Psoas muscle (tissue), 8 donors: ENCODE measurements around the gene STIMATE. TPM values are rescaled to one million over a fixed set of nuclear protein-coding genes. Genes with fewer than 3 reads are reported as not detected.

ENCODE experiments used
- ATAC-seq, 4 donors: fragments of 200-7000 bp; cut with Tn5 transposase; one replicate each; pipeline ENCODE4 v1.9.1; 2020; ENCODE audit warnings: moderate library complexity in 3 of 4, mild to moderate bottlenecking in 2 of 4
- DNase-seq, 2 donors: peaks; one replicate each; pipeline ENCODE4 v3.0.0-alpha.2; 2020
- H3K27ac ChIP-seq: fragments of 200-600 bp; one replicate; pipeline ENCODE4 v1.8.0; 2022
- H3K27me3 ChIP-seq, 3 donors: fragments of 200-600 bp in 1 of 3; one replicate each; pipeline versions ENCODE4 v1.6.1 to v1.8.0; 2013 to 2022; ENCODE audit warnings: low read length in 2 of 3, mild to moderate bottlenecking in 2 of 3, moderate library complexity in 1 of 3; ENCODE audit not compliant: insufficient read depth in 3 of 3
- H3K36me3 ChIP-seq, 2 donors: fragments of 200-600 bp in 1 of 2; one replicate each; pipeline versions ENCODE4 v1.6.1 to v1.8.0; 2013 to 2022; ENCODE audit warnings: low read depth in 1 of 2, mild to moderate bottlenecking in 1 of 2, moderate library complexity in 1 of 2; ENCODE audit not compliant: insufficient read depth in 1 of 2
- H3K4me1 ChIP-seq: fragments of 200-600 bp; one replicate; pipeline ENCODE4 v1.8.0; 2022
- H3K4me3 ChIP-seq: fragments of 200-600 bp; one replicate; pipeline ENCODE4 v1.8.0; 2022; ENCODE audit warnings: mild to moderate bottlenecking
- H3K9me3 ChIP-seq: fragments of 200-600 bp; one replicate; pipeline ENCODE4 v1.8.0; 2022
- WGBS, 3 donors: extraction: QIAGEN DNeasy Blood & Tissue Kit; methylation state at CpG; one replicate each; pipeline versions ENCODE4 v1.1.6 to v1.1.7; 2013; 5-methylcytosine and 5-hydroxymethylcytosine counted together
- intact Hi-C, 2 donors: fragments of 100-400 bp; cut with DNase I; formaldehyde crosslinking; loops; one replicate each; pipeline versions ENCODE4 v1.11.0 to v1.14.2; 2022
- polyA plus RNA-seq, 3 donors: library from polyadenylated mRNA; stranded (reverse); fragments of 200-250 nt; gene quantifications; one replicate each; pipeline ENCODE4 v1.2.3, GENCODE V29; 2013
- total RNA-seq, 4 donors: library from RNA; stranded (reverse); fragmentation: NEBNext Ultra II Directional in 2 of 4; extraction: Animal tissue kit (Norgen Biotek cat#: 25700) in 2 of 4; gene quantifications; one replicate each; pipeline versions ENCODE4 v1.2.1 to v1.2.4, GENCODE V29; 2021 to 2023
- TF ChIP-seq, protein P1 (sequence below): fragments of 200-600 bp; IDR thresholded peaks from one replicate; pipeline ENCODE4 v1.8.0; 2022; ENCODE audit warnings: antibody characterized with exemption
- donor health status: healthy with polysubstance abuse.
- donor health status: DM: no; HTN: no; CAD: no; lungs with moderate emphysema.
- donor health status: Bipolar disorder and iron deficiency.
- donor health status: healthy.
- donor health status: DM: yes; HTN: yes; CAD: no.
- donor health status: DM: no; HTN: no; CAD: no.
- donor health status: DM: no; HTN: no; CAD: no.
- donor health status: DM: yes; HTN: yes; CAD: no.

STIMATE gene
- total and polyA plus RNA-seq, 7 donors, result 3.5 to 22.3 (median 10.2) TPM

DNA sequence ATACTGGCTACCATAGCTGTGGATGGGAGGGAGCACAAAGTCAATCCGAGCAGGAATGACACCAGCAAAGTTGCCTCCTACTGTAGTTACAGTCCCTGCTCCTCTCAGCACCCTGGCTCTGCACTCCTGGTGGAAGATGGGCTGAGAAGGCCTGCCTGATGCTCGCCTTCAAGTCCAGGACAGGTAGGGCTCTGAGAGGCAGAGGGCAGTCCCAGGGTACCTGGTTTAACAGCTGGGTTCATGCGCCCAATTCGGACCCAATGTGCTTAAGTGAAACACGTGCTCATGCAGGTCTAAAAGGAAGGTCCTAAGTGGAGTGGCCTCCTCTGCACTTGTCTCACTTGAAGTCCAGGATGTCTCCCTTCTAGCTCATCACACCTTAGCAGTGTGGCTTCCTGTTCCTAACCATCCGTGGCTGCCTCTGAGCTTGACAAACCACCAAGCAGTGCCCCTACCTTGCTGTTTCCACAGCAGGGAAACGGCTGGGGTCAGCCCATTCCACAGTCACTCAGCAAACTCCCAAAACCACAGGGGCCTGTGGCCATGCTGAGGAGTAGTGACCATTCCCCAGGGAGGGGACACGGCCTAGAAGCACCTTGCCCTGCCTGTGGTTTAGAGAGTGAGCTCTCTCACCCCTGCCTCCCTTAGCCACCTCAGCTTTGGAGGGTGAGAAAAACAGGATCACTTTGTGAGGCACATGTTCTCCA, 58.6 kb downstream of the STIMATE start:
- H3K27ac ChIP-seq, result peak overlapping the region; percentile 97
- DNase-seq, result peak in 1 of 2 donors; percentile 13

DNA sequence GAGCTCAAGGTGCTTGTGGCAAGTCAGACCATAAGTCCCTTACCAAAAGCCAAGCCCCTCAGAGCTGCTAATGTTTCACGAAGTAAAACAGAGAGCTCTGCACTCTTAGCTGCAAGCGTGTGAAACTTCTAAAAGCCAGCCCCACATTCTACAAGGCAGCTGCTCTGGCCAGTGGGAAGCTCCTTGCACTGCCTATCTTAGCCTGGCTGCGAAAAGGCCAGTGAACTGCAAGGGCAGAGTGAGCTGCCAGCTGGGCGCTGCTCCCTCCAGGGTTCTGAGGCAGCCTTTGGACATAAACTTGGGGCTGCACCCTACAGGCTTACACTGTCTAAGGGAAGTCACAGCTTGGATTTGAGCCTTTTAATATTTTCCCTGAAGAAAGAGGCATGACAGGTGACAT, 60.4 kb downstream of the STIMATE start:
- peak overlapping the region; percentile 75 for H3K4me3 ChIP-seq
- H3K4me1 ChIP-seq, result peaks cover 84% of the 10 kb centered on the region
- H3K27ac ChIP-seq, result peak overlapping the region; percentile 97
- no peaks in the 10 kb centered on the region for H3K9me3 ChIP-seq
- no peaks in the 10 kb centered on the region for H3K27me3 ChIP-seq
- peak in 1 of 2 donors; percentile 72 for DNase-seq
- WGBS, 3 donors, result 26 to 31% (median 31%) methylated on average over 4 of the region's 4 CpGs
- peak in 3 of 4 donors; percentile 27 to 32 (median 30) for ATAC-seq
- TF ChIP-seq, protein P1, sequence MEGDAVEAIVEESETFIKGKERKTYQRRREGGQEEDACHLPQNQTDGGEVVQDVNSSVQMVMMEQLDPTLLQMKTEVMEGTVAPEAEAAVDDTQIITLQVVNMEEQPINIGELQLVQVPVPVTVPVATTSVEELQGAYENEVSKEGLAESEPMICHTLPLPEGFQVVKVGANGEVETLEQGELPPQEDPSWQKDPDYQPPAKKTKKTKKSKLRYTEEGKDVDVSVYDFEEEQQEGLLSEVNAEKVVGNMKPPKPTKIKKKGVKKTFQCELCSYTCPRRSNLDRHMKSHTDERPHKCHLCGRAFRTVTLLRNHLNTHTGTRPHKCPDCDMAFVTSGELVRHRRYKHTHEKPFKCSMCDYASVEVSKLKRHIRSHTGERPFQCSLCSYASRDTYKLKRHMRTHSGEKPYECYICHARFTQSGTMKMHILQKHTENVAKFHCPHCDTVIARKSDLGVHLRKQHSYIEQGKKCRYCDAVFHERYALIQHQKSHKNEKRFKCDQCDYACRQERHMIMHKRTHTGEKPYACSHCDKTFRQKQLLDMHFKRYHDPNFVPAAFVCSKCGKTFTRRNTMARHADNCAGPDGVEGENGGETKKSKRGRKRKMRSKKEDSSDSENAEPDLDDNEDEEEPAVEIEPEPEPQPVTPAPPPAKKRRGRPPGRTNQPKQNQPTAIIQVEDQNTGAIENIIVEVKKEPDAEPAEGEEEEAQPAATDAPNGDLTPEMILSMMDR, result no peak
- peaks cover 0 to 22% of the 10 kb centered on the region in 2 donors for H3K36me3 ChIP-seq
- intact Hi-C loops, result no loop called here

More for the DNA sequence above, 58.6 kb downstream of the STIMATE start:
- H3K4me1 ChIP-seq, result peaks cover 86% of the 10 kb centered on the region
- H3K9me3 ChIP-seq, result no peaks in the 10 kb centered on the region
- no peak overlapping the region for H3K4me3 ChIP-seq
- 75 to 96% (median 79%) methylated on average over 8 of the region's 8 CpGs for WGBS, 3 donors
- no peaks in the 10 kb centered on the region for H3K27me3 ChIP-seq
- ATAC-seq, result no peak
- peaks cover 0 to 14% of the 10 kb centered on the region in 2 donors for H3K36me3 ChIP-seq
- TF ChIP-seq, protein P1, result no peak
- intact Hi-C loops, result no loop called here

DNA sequence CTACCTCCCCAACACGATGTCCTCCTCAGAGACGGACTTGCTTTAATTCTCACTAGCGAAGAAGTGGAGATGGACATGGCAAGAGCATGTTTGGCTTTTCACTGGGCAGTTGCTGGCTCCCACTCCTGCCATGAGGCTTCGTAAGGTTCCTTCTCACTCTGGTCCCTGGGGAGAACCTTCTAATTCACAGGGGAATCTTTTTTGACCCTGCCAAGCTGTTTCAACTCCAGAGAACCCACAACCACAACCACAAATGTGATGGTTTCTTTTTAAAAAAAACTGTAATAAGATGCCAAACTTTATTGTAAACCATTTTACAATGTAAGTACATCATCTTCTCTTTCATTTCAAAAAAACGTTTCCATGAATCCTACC, 60.9 kb downstream of the STIMATE start:
- peak overlapping the region; percentile 97 for H3K27ac ChIP-seq
- intact Hi-C loops, result no loop called here
- H3K9me3 ChIP-seq, result no peaks in the 10 kb centered on the region
- H3K4me1 ChIP-seq, result peaks cover 84% of the 10 kb centered on the region
- peak overlapping the region; percentile 75 for H3K4me3 ChIP-seq
- H3K36me3 ChIP-seq, result peaks cover 0 to 22% of the 10 kb centered on the region in 2 donors
- DNase-seq (no peak), ATAC-seq (no peak)
- 23 to 51% (median 35%) methylated on average over 5 of the region's 5 CpGs for WGBS, 3 donors
- H3K27me3 ChIP-seq, result no peaks in the 10 kb centered on the region
- TF ChIP-seq, protein P1, result no peak

DNA sequence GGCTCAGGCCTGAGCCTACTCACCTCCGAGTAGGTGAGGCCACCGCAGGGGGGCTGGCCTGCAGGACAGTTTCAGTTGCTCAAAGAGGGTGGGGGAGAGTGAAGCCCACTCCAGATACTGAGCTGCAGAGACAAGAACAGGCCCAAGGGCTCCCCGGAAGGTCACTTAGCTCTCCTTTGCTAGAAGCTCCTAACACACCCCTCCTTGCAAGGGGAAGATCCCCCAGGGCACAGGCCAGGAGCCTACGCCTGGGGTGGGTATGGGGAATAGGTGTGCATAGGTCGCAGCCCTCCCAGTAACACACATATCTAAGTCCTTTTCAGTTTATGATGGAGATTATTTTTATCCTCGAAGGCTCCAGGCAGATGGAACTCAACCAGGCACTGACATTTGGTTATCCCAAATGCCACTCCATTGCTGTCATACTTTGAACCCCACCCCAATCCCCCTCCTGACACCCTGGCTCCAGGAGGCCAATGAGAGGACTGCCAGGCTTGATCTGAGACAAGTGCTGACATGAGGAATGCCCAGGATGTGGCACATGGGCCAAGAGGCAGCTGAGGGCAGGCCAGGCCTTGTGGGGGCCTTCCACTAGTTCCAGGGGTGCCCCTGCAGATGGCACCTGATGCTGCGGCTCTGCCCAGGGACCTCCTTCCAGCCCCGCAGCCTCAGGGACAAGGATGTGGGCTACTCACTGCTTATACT, 61.4 kb downstream of the STIMATE start:
- peaks cover 84% of the 10 kb centered on the region for H3K4me1 ChIP-seq

More for the DNA sequence above, 61.4 kb downstream of the STIMATE start:
- WGBS, 3 donors, result 21 to 45% (median 28%) methylated on average over 8 of the region's 8 CpGs
- Histone ChIP-seq H3K4me3 (peak overlapping the region; percentile 75), H3K27ac (peak overlapping the region; percentile 97), H3K9me3 (no peaks in the 10 kb centered on the region), H3K27me3 (no peaks in the 10 kb centered on the region), H3K36me3 (peaks cover 0 to 21% of the 10 kb centered on the region in 2 donors)
- ATAC-seq (peak; percentile 56 to 71 (median 61)), DNase-seq (peak; percentile 56 to 83)
- intact Hi-C loops, result no loop called here
- TF ChIP-seq, protein P1, result no peak
